HCT116 (cell line): ENCODE results near the gene PIWIL4. TPM values are rescaled to one million over a fixed set of nuclear protein-coding genes. Genes with fewer than 3 reads are reported as not detected.

Source experiments
- ATAC-seq: fragments of 200-7000 bp; cut with Tn5 transposase; 2 replicates; pipeline ENCODE4 v1.9.1; 2020; ENCODE audit warnings: mild to moderate bottlenecking, moderate library complexity
- BruUV-seq: library from RNA; stranded (reverse); fragments of 400-500 nt; replicated peaks from 2 replicates; lab custom pipeline; 2021; lab: Mats Ljungman, UMichigan
- CTCF ChIA-PET: fragments of 300-600 bp; sonication (Branson Sonifier 250); formaldehyde crosslinking; loops from one replicate; lab custom pipeline; 2021; ENCODE audit warnings: antibody characterized with exemption; lab: Charles Lee
- POLR2A ChIA-PET: fragments of 300-600, 350-600 bp; sonication (Branson Sonifier 250); formaldehyde crosslinking; loops from one replicate; lab custom pipeline; 2021; ENCODE audit warnings: antibody characterized with exemption; lab: Charles Lee
- RAD21 ChIA-PET, 2 experiments: fragments of 300-600 bp; sonication (Branson Sonifier 250); formaldehyde crosslinking; loops; one replicate each; lab custom pipeline; 2023; ENCODE audit warnings: low total read pairs in 2 of 2; ENCODE audit not compliant: uncharacterized antibody in 2 of 2, unreplicated experiment in 2 of 2, low non-redundant PET in 1 of 2; lab: Charles Lee
- DNase-seq: peaks from one replicate; pipeline ENCODE4 v3.0.0-alpha.2; 2010; ENCODE audit warnings: low read depth, low spot score
- H2AFZ ChIP-seq: fragments of 200-600 bp; shearing (Covaris generic), sonication (generic); 2 replicates; pipeline ENCODE4 v1.6.1; 2017; ENCODE audit warnings: low read depth, mixed run types, mixed read lengths, antibody characterized with exemption, low read length; ENCODE audit not compliant: poor library complexity, severe bottlenecking
- H3K27ac ChIP-seq: 2 replicates; pipeline ENCODE4 v1.5.1; 2012; ENCODE audit warnings: low read depth, low read length
- H3K27me3 ChIP-seq: fragments of 200-600 bp; sonication (generic); 2 replicates; pipeline ENCODE4 v1.6.1; 2016; ENCODE audit warnings: mixed run types, low read length, mixed read lengths; ENCODE audit not compliant: insufficient read depth
- H3K36me3 ChIP-seq, 2 experiments: fragments of 200-500 bp in 1 of 2; fragments of 200-600 bp in 1 of 2; sonication (Bioruptor generic) in 1 of 2; sonication (generic) in 1 of 2; 2 replicates each; pipeline versions ENCODE4 v1.5.1 to v1.6.1; 2014 to 2016; ENCODE audit warnings: low read length in 2 of 2, inconsistent platforms in 1 of 2, mixed read lengths in 1 of 2, mixed run types in 1 of 2; ENCODE audit not compliant: insufficient read depth in 2 of 2, control insufficient read depth in 1 of 2
- H3K4me1 ChIP-seq, 2 experiments: fragments of 200-600 bp in 1 of 2; sonication (generic) in 1 of 2; 2 replicates each; pipeline versions ENCODE4 v1.5.1 to v1.6.1; 2012 to 2017; ENCODE audit warnings: low read length in 2 of 2, inconsistent platforms in 1 of 2, mild to moderate bottlenecking in 1 of 2, mixed read lengths in 1 of 2, mixed run types in 1 of 2, moderate library complexity in 1 of 2; ENCODE audit not compliant: insufficient read depth in 2 of 2, control insufficient read depth in 1 of 2
- H3K4me2 ChIP-seq: fragments of 200-600 bp; sonication (generic); 2 replicates; pipeline ENCODE4 v1.6.1; 2017; ENCODE audit warnings: mixed run types, low read length, mixed read lengths
- H3K4me3 ChIP-seq, 2 experiments: fragments of 200-600 bp in 1 of 2; sonication (generic) in 1 of 2; replicated peaks in 1 of 2; 2 replicates each; pipeline ENCODE4 v1.5.1; 2011 to 2016; ENCODE audit warnings: low read length in 2 of 2, control low read depth in 1 of 2, low read depth in 1 of 2, mild to moderate bottlenecking in 1 of 2, mixed read lengths in 1 of 2, mixed run types in 1 of 2
- H3K79me2 ChIP-seq: fragments of 200-600 bp; sonication (generic); 2 replicates; pipeline ENCODE4 v1.6.1; 2017; ENCODE audit warnings: mild to moderate bottlenecking, mixed run types, low read length, moderate library complexity, mixed read lengths; ENCODE audit not compliant: insufficient read depth
- H3K9ac ChIP-seq: fragments of 200-600 bp; sonication (generic); 2 replicates; pipeline ENCODE4 v1.6.1; 2016; ENCODE audit warnings: low read length, mixed read lengths
- H3K9me2 ChIP-seq: fragments of 200-600 bp; sonication (generic), shearing (Covaris generic); 2 replicates; pipeline ENCODE4 v1.6.1; 2017; ENCODE audit warnings: mixed run types, mild to moderate bottlenecking, moderate library complexity; ENCODE audit not compliant: insufficient read depth
- H3K9me3 ChIP-seq, 2 experiments: fragments of 200-500 bp in 1 of 2; fragments of 200-600 bp in 1 of 2; sonication (Bioruptor generic) in 1 of 2; sonication (generic) in 1 of 2; 2 replicates each; pipeline ENCODE4 v1.6.1; 2014 to 2017; ENCODE audit warnings: low read length in 2 of 2, mixed read lengths in 2 of 2, inconsistent platforms in 1 of 2, low read depth in 1 of 2, mild to moderate bottlenecking in 1 of 2, mixed run types in 1 of 2, moderate library complexity in 1 of 2; ENCODE audit not compliant: control insufficient read depth in 1 of 2, insufficient read depth in 1 of 2
- H4K20me1 ChIP-seq: fragments of 200-600 bp; sonication (generic), shearing (Covaris generic); 2 replicates; pipeline ENCODE4 v1.6.1; 2017; ENCODE audit warnings: mixed run types, mild to moderate bottlenecking, moderate library complexity; ENCODE audit not compliant: insufficient read depth
- CEBPB ChIP-seq: IDR thresholded peaks from 2 replicates; pipeline ENCODE4 v1.6.1; 2012; ENCODE audit warnings: low read depth
- EGR1 ChIP-seq: IDR thresholded peaks from 2 replicates; pipeline ENCODE4 v1.6.1; 2012; ENCODE audit warnings: low read depth
- EZH2 ChIP-seq: fragments of 200-600 bp; sonication (generic); IDR thresholded peaks from 2 replicates; pipeline ENCODE4 v1.6.1; 2017; ENCODE audit warnings: antibody characterized with exemption, mixed run types
- FOSL1 ChIP-seq: IDR thresholded peaks from 2 replicates; pipeline ENCODE4 v1.6.1; 2012; ENCODE audit warnings: low read depth
- JUND ChIP-seq: IDR thresholded peaks from 2 replicates; pipeline ENCODE4 v1.6.1; 2012
- MAX ChIP-seq: IDR thresholded peaks from 2 replicates; pipeline ENCODE4 v1.6.1; 2012
- POLR2A ChIP-seq: IDR thresholded peaks from 2 replicates; pipeline ENCODE4 v1.7.0; 2011; ENCODE audit warnings: borderline replicate concordance; ENCODE audit not compliant: insufficient read depth, insufficient read length; ENCODE audit errors: extremely low read depth
- POLR2AphosphoS5 ChIP-seq: IDR thresholded peaks from 2 replicates; pipeline ENCODE4 v1.6.1; 2011; ENCODE audit warnings: mild to moderate bottlenecking, low read depth, low read length, moderate library complexity
- RAD21 ChIP-seq: IDR thresholded peaks from 2 replicates; pipeline ENCODE4 v1.6.1; 2012; ENCODE audit warnings: low read depth, mild to moderate bottlenecking
- SP1 ChIP-seq: IDR thresholded peaks from 2 replicates; pipeline ENCODE4 v1.6.1; 2012; ENCODE audit warnings: low read depth
- SRF ChIP-seq: IDR thresholded peaks from 2 replicates; pipeline ENCODE4 v1.6.1; 2012; ENCODE audit warnings: low read depth
- YY1 ChIP-seq: IDR thresholded peaks from 2 replicates; pipeline ENCODE4 v1.6.1; 2011; ENCODE audit warnings: low read length, low read depth, moderate library complexity, mild to moderate bottlenecking; ENCODE audit not compliant: insufficient replicate concordance; ENCODE audit errors: extremely low read depth
- intact Hi-C: fragments of 100-400 bp; cut with micrococcal nuclease; formaldehyde crosslinking; loops from 2 replicates; pipeline ENCODE4 v1.10.0; 2022
- total RNA-seq: library from RNA; stranded (reverse); gene quantifications from one replicate; pipeline ENCODE4 v1.2.1, GENCODE V29; 2021; ENCODE audit not compliant: unreplicated experiment
- TF ChIP-seq, protein P1 (sequence below): IDR thresholded peaks from 2 replicates; pipeline ENCODE4 v1.6.1; 2012
- TF ChIP-seq, protein P2 (sequence below), 3 experiments: fragments of 200-600 bp in 1 of 3; sonication (generic) in 1 of 3; IDR thresholded peaks in 2 of 3; conservative IDR thresholded peaks in 1 of 3; 2 replicates each; pipeline ENCODE4 v1.5.1; 2012 to 2017; ENCODE audit warnings: low read depth in 2 of 3, low read length in 2 of 3, antibody characterized with exemption in 1 of 3, borderline replicate concordance in 1 of 3, control low read depth in 1 of 3, mild to moderate bottlenecking in 1 of 3, mixed read lengths in 1 of 3, mixed run types in 1 of 3, moderate library complexity in 1 of 3; ENCODE audit not compliant: insufficient read depth in 1 of 3
- TF ChIP-seq, protein P3 (sequence below): IDR thresholded peaks from 2 replicates; pipeline ENCODE4 v1.6.1; 2011; ENCODE audit warnings: mild to moderate bottlenecking, low read length, moderate library complexity; ENCODE audit not compliant: insufficient replicate concordance; ENCODE audit errors: extremely low read depth

Gene PIWIL4
- total RNA-seq, 1 experiment from 2014 or later, result 0.34 TPM

- TF ChIP-seq EZH2 (no peak), RAD21 (no peak), EGR1 (no peak), SP1 (no peak), JUND (no peak), YY1 (no peak), CEBPB (no peak), MAX (no peak), POLR2AphosphoS5 (no peak), SRF (no peak), POLR2A (no peak), FOSL1 (no peak)
- TF ChIP-seq, protein P1, sequence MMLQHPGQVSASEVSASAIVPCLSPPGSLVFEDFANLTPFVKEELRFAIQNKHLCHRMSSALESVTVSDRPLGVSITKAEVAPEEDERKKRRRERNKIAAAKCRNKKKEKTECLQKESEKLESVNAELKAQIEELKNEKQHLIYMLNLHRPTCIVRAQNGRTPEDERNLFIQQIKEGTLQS, result no peak
- TF ChIP-seq, protein P2, sequence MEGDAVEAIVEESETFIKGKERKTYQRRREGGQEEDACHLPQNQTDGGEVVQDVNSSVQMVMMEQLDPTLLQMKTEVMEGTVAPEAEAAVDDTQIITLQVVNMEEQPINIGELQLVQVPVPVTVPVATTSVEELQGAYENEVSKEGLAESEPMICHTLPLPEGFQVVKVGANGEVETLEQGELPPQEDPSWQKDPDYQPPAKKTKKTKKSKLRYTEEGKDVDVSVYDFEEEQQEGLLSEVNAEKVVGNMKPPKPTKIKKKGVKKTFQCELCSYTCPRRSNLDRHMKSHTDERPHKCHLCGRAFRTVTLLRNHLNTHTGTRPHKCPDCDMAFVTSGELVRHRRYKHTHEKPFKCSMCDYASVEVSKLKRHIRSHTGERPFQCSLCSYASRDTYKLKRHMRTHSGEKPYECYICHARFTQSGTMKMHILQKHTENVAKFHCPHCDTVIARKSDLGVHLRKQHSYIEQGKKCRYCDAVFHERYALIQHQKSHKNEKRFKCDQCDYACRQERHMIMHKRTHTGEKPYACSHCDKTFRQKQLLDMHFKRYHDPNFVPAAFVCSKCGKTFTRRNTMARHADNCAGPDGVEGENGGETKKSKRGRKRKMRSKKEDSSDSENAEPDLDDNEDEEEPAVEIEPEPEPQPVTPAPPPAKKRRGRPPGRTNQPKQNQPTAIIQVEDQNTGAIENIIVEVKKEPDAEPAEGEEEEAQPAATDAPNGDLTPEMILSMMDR (IDR thresholded peaks at IDR 0.05 in 2 of 3, conservative IDR thresholded peaks at IDR 0.05 in 1 of 3; ENCODE audit: borderline replicate concordance in 1 of 3, insufficient read depth in 1 of 3, low read depth in 2 of 3, low read length in 2 of 3), result no peak
- TF ChIP-seq, protein P3, sequence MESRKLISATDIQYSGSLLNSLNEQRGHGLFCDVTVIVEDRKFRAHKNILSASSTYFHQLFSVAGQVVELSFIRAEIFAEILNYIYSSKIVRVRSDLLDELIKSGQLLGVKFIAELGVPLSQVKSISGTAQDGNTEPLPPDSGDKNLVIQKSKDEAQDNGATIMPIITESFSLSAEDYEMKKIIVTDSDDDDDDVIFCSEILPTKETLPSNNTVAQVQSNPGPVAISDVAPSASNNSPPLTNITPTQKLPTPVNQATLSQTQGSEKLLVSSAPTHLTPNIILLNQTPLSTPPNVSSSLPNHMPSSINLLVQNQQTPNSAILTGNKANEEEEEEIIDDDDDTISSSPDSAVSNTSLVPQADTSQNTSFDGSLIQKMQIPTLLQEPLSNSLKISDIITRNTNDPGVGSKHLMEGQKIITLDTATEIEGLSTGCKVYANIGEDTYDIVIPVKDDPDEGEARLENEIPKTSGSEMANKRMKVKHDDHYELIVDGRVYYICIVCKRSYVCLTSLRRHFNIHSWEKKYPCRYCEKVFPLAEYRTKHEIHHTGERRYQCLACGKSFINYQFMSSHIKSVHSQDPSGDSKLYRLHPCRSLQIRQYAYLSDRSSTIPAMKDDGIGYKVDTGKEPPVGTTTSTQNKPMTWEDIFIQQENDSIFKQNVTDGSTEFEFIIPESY, result no peak
- Histone ChIP-seq H3K4me2 (peak overlapping the region; percentile 0; the same call in 1 of the 2 replicates), H3K27ac (no peak overlapping the region), H3K9ac (no peak overlapping the region), H3K36me3 (no peaks in the 10 kb centered on the region), H3K79me2 (no peaks in the 10 kb centered on the region), H3K4me3 (no peak overlapping the region), H3K9me2 (no peaks in the 10 kb centered on the region), H3K4me1 (peaks cover 2 to 14% of the 10 kb centered on the region in 2 experiments; a peak in 3 of 4 replicates), H3K27me3 (no peaks in the 10 kb centered on the region), H3K9me3 (no peaks in the 10 kb centered on the region), H4K20me1 (no peaks in the 10 kb centered on the region), H2AFZ (no peak overlapping the region)
- CTCF ChIA-PET, result no interaction called here
- no TSS peak for BruUV-seq
- RAD21 ChIA-PET, result no interaction called here
- no peak for DNase-seq
- POLR2A ChIA-PET, result no interaction called here
- peak; percentile 49 for ATAC-seq
- intact Hi-C loops, result no loop called here
These were observed 3.2 kb upstream of the PIWIL4 start for GRCh38 chr11:94563848-94564467.
